NCI-H748 treated with DMSO at 0.1 percent for 48 hours (cell line): Measurements from ENCODE around the gene GOLGA2.
"Not testable (repeated sequence)": the region's sequence is repeated elsewhere in the genome, so short reads cannot be mapped to it uniquely, and the experiment has no call there.

Experiments
- DNase-seq: peaks from one replicate; lab custom pipeline; 2025; lab: John Stamatoyannopoulos, UW

The GOLGA2 gene

GRCh38 chr9:128294142-128294541, 18.3 kb upstream of the GOLGA2 start:
- DNase-seq = no peak

- DNase-seq = no peak
These were observed 17.3 kb upstream of the GOLGA2 start for GRCh38 chr9:128293091-128293490.

DNA sequence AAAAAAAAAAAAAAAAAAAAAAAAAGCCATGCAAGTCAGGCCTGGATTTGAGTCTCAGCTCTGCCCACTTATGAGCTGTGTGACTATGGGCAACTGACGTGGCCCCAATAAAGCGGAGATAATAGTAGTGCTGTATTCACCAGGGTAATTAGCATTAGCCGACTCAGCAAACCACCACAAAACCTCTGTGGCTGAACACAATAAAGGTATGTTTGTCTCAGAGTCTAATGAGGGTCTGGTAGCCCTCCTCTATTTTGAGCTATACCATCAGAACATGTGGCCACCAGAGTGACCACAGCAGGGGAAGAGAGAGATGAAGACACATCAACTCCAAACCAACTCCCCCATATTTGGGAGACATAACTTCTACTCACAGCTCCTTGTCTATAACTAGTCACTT, 16.2 kb upstream of the GOLGA2 start:
- no peak for DNase-seq

- DNase-seq = no peak
These were observed 12.6 kb upstream of the GOLGA2 start for GRCh38 chr9:128288273-128289004.

DNA sequence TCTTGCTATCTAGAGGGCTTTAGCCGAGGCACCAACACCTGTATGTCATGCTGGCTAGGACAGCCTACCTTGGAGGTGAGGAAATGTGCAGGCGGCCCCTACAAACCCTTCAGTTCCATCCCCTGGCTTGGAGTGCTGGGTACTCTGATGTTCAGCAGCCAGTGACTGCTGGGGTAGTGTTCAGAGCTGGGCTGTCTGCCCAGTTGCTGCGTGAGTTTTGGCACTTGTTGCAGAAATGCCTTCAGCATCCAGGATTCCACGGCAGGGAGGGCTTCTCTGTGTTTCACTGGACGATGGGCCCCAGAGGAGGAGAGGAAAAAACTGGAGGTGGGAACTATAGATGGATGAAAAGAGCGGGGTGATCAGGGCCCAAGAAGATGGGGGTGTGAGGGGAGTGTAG, 10.6 kb upstream of the GOLGA2 start:
- no peak for DNase-seq

GRCh38 chr9:128285033-128285784, 9.4 kb upstream of the GOLGA2 start:
- DNase-seq = no peak

- DNase-seq = no peak
These were observed 6.7 kb upstream of the GOLGA2 start for GRCh38 chr9:128282500-128282899.

DNA sequence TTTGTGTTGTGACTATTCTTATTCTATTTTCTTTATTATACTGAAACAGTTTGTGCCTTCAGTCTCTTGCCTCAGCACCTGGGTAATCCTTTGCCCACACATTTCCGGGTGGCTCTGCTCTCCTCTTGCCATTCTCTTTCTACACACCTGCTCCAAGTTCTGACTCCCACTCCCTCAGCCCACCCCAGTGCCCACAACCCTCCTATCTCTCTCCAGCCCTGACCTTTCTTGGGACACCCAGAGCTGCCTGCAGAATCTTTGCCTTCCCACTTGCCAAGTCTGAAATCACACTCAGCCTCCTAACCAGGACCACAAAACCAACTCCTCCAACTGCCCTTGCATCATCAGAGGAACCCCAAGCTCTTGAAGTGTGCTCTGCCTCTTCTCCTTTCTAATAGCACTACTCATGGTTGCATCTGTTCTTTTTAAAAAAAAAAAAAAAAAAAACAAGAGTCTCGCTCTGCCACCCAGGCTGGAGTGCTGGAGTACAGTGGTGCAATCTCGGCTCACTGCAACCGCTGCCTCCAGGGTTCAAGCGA, 4.3 kb upstream of the GOLGA2 start:
- no peak for DNase-seq

- not testable (repeated sequence) for DNase-seq
These were observed 3.6 kb upstream of the GOLGA2 start for GRCh38 chr9:128279088-128280073.

DNA sequence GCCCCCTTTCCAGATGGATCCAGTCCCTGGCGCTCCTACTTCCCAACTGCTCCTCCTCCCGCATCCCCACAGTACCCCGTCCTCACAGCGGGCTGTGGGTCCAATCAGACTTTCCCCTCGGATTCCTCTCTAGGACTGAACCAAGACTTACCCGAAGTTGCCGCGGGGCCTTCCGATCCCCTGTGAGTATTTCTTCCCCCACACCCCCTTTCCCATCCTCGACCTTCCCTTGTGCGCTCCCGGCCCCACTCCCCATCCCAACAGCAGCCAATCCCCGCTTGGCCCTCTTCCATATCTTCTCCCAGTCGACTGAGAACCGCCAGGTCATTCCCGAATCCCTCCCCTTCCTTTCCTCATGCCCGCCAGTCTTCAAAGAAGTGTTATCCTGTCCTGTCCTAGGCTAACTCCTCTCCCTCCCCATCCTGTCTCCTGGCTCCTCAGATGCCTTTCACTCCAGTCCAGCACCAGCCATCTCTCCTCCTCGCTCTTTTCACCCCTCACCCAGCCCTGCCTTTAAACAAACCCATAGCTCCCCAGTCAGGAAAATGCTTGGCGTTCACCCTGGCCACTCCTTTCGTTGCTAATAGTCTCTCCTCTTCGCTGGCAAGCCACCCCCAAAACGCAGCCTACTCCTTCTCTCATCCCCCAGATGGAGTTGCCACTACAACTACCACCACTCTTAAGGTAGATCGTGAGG, 915 bp upstream of the GOLGA2 start:
- no peak for DNase-seq

- peak; percentile 99 for DNase-seq
These were observed 284 bp upstream of the GOLGA2 start, which contains the start of gene SWI5 for GRCh38 chr9:128276008-128276573. Gene SWI5, plus strand, starts transcription at chr9:128276276.

DNA sequence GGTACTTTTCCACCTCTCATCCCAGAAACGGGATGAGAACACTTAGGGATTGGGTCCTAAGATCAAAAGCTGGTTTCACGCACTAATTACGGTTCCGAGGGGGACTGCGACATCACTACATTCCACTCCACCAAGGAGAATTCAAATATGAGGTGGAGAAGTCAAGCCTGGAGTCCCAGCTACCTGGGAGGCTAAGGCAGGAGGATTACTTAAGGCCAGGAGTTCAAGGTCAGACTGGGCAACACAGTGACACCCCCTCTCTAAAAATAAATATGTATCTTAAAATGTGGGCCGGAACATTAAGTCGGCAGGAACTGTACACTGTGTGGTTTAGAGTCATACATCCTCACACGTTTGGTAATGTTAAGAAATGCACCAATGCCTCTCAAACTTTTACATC, 1.6 kb downstream of the GOLGA2 start:
- no peak for DNase-seq

- DNase-seq = no peak
These were observed 4.3 kb downstream of the GOLGA2 start for GRCh38 chr9:128271512-128271911.

DNA sequence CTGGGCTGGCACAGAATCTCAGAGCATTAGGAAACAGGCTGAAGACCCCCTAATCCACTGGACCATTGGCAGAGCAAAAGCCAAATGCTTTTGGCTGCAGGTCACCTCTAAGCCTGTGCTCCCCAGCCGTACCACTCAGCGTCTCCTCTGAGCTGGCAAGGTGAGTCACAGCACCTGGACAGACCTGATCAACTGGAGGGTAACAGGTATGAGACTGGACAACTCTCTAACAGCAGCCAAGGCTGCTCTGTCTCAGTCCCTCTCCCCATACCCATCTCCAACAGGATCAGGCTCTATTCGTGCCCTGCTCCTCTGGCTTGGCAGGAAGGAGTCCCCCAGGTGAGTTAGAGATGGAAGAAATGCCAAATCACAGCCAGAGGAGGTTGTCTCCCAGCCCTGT, 4.7 kb downstream of the GOLGA2 start:
- DNase-seq = no peak

DNA sequence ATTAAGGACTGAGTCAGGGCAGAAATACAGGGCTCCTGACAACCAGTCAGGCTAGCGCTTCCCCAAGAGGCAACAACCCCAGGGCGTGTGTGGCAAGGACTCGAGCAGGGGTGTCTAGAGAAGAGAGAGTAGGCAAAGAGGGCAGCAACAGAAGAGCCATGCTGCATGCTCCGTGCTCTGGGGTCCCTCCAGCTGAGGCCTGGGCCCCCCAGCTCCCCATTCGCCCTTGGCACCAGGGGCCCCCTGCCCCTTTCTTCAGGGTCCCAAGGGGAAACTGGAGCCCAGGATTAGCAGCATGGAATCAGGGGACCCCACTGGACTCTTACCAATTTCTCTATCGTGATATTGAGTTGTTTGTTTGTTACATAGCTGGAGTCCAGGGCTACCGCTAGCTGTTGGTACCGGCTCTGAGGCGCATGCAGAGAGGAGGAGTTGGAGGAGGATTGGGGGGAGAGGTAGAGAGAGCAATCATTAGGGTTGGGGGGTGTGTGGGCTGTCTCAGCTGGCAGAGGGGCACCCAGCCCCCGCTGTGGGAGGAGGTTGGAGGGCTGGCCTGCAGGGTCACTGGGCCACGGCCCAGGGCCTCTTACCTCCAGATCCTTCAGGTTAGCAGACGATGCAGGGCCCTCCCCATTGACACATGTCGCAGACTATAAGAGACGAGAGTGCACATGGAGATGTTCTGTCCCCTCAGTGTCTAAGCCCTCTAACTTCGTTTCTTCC, 8.8 kb downstream of the GOLGA2 start:
- no peak for DNase-seq

DNA sequence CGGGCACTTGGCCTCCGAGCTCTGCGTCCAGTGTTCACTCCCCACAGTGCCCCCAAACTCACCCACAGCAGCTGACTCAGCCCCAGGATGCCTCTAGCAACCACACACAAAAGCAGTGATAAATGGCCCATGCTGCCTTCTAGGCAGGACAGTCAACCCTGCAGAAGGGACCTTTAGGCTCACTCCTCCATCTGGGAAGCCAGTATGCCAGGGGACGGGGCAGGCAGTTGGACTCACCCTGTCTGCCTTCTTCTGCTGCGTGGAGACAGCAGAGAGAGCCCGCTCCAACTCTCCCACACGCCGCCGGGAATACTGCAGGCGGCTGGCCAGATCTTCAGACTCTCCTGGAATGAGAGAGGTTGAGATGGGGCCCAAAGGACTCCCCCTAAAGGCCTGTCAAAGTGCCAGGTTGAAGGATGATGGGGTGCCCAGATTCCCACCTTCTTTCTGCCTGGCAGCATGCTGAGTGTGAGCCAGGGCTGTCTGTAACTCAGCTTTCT, 10.4 kb downstream of the GOLGA2 start:
- no peak for DNase-seq

DNA sequence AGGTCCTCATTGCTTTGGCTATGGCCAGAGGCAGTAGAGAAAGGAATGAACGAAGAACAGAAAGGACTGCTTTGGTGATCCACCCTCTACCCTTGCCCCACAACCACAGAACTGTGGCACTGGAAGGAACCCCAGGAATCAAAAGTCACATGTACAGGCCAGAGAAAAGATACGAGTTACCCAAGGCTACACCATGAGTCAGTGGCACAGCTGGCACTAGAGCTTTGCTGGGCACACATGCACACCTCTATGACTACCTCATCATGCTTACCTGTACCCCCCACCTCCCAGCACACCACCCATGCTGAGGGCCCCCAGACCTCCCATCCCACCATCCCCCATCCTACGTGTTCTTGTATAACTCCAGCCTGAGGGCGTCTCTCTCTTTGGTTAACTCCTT, 13.1 kb downstream of the GOLGA2 start:
- DNase-seq = no peak

DNA sequence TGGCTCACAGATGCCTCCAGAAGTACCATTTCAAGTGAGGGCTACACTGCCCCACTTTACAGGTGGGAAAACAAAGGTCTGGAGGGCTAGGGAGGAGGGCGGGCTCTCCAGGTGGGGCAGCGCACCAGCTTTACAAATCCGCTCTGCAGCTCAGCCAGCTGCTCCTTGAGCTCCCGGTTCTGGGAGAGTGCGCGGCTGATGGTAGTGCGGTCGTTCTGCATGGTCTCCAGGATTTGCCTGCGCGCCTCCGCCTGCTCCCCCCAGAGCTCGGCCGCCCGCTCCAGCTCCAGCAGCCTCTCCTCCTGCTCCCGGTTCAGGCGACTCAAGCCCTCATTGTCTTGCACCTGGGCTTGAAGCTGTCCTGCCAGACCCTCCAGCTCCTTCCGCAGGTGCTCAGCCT, 15.5 kb downstream of the GOLGA2 start:
- DNase-seq = no peak

DNA sequence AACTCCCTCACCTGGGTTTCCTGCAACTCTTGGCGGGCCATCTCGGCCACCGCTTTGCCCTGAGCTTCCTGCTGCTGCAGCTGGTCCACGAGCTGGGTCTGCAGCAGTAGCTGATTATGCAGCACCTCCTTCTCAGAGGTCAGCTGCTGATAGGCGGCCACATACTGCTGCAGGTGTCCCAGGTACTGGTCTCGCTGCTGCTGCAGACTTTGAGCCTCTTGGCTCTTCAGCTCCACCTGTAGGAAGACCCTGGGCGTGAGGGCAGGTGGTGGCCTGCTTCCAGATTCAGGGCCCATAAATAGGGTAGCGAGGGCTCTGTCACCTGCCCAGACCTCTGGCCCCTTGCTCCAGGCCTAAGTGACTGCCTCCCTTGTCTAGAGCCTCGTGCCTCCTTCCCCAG, 16.7 kb downstream of the GOLGA2 start:
- no peak for DNase-seq

DNA sequence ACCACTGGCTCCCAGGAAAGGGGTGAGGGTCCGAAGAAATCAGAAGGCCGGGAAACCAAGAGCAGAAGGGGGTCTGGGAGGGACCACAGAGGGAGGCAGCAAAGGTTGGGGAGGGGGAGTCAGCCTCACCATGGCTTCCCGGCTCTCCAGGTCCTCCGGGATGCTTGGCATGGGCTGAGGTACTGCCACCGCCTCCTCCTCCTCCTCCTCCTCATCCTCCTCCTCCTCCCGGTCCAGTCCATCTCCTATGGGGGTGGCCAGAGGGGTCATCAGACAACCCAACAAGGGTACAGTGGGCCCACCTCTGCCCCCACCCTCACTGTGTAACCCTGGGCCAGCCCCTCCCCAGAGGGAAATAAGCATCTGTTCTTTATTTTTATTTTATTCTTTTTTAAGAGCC, 17.5 kb downstream of the GOLGA2 start:
- DNase-seq = no peak
